Left lobe of liver (tissue), 2 donors: ENCODE measurements around the gene BST1. TPM values are rescaled to one million over a fixed set of nuclear protein-coding genes. Genes with fewer than 3 reads are reported as not detected.
A peak's percentile ranks its signal among the peaks of the same experiment; 100 is the strongest.
"Not testable (repeated sequence)": the region's sequence is repeated elsewhere in the genome, so short reads cannot be mapped to it uniquely, and the experiment has no call there.

Source experiments
- ATAC-seq: fragments of 200-7000 bp; cut with Tn5 transposase; one replicate; pipeline ENCODE4 v1.9.1; 2020; ENCODE audit warnings: mild to moderate bottlenecking, moderate library complexity
- DNase-seq: peaks from one replicate; pipeline ENCODE4 v3.0.0-alpha.2; 2020; ENCODE audit warnings: low spot score
- total RNA-seq: library from RNA; stranded (reverse); gene quantifications from one replicate; pipeline ENCODE4 v1.2.1, GENCODE V29; 2021
- donor health status: DM: no; HTN: no; CAD: no; lungs with moderate emphysema.
- donor health status: DM: no; HTN: yes; CAD: no.

BST1 gene
- total RNA-seq, 1 donor from 2014 or later: 3.7 TPM

DNA sequence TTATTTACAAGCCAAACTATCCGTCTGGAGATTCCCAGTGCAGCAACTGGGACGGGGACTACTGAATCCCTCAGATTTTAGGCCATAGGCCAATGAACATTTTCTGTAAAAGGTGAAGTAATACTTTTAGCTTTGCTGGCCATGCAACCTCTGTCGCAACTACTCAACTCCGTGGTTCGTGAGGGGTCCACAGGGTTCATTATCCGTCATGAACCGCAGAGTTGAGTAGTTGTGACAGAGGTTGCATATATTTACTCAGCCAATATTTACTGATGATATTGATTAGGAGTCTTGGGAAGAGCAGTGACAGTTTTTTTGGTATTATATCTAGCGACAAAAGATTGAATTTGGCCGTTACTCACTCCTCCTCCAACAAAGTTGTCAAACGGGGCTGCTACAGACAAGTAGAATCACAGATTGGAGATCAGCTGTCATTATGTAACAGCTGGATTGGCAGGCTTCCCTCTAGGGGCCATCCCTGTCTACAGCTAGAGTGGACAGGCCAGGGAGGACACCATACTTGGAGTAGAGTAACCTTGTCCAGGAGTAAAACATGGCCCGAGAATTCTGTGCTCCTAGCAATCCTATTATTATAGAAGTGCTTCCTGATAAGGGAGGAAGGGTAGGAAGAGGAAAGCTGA, 38.0 kb downstream of the BST1 start:
- peak; percentile 88 for ATAC-seq
- peak; percentile 87 for DNase-seq

DNA sequence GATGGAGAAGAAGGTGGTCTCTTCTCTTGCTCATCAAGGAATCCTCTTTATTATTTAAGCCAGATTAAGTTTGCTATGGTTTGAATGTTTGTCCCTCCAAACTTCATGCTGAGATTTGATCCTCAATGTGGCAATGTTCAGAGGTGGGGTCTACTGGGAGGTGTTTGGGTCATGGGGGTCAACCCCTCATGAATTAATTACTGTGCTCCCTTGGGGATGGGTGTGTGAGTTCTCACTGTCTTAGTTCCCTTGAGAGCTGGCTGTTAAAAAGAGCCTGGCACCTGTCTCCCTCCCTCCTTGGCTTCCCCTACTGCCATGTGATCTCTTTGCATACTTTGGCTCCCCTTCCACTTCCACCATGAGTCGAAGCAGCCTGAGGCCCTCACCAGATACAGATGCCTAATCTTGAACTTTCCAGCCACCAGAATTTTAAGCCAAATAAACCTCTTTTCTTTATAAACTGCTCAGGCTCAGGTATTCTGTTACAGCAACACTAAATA, 39.3 kb downstream of the BST1 start:
- DNase-seq: no peak
- no peak for ATAC-seq

DNA sequence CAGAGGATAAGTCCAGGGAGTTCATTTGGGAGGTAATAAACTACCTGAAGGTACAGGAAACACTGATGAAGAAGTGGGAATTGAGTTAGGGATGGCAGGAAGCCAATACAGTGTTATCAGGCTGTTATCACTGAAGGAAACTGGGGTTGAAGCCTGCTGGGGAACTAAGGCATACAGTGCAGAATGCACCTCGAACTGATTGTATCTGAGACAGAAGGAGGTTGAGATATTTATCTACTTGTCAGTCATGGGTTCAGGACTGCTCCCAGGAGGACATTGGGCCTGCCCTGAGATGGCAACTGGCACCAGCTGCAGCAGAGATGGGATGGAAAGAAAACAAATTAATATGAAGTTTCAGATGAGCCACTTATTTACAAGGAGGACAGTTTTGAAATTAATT, 39.8 kb downstream of the BST1 start:
- no peak for ATAC-seq
- DNase-seq: no peak

GRCh38 chr4:15744016-15744545, 41.2 kb downstream of the BST1 start:
- no peak for ATAC-seq

GRCh38 chr4:15746110-15746509, 43.2 kb downstream of the BST1 start:
- ATAC-seq: no peak

More at GRCh38 chr4:15744016-15744545, 41.2 kb downstream of the BST1 start:
- no peak for DNase-seq

DNA sequence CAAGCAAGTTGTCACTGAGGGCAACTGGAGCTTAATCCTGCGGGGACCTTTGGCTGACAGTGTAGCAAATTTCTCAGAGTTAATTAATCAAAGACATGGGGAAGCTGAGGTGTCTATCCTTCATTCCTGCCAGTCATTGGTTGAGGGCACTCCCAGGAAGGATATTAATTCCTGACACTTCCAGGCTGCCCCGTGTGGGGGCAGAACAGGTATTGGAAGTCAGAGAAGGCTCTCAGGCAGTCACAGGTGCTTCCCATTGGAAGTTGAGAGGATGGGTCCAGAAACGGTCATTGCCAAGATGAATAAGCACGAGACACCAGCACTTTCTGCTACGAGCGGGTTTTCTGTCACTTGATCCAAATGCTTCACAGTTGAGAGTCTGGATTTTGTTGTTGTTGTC, 46.1 kb downstream of the BST1 start:
- ATAC-seq: no peak

More at GRCh38 chr4:15746110-15746509, 43.2 kb downstream of the BST1 start:
- no peak for DNase-seq

GRCh38 chr4:15751153-15751552, 48.3 kb downstream of the BST1 start:
- DNase-seq (no peak), ATAC-seq (no peak)

More for the DNA sequence above, 46.1 kb downstream of the BST1 start:
- DNase-seq: no peak

DNA sequence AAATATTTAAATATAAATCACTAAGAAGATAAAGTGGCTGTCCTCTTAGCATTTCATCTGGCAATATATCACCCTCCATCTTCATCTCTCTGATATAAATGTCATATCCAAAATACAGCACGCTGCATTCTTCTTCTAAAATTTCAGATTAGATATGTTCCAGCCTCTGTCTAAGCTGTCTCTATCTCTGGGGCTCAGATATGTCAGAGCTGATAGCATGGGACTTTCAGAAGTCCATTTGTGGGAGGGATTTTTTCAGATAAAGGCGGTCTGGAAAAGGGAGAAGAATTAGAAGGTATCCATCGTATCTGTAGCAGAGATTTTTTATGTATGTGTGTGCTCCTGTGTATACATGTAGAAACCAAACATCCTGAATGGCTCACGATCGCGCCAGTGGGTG, 50.2 kb downstream of the BST1 start:
- DNase-seq: no peak
- no peak for ATAC-seq

- DNase-seq (peak; percentile 52), ATAC-seq (peak; percentile 87)
Measured at GRCh38 chr4:15753786-15754185, 50.9 kb downstream of the BST1 start.

GRCh38 chr4:15754323-15754722, 51.5 kb downstream of the BST1 start:
- ATAC-seq (peak; percentile 42), DNase-seq (no peak)

GRCh38 chr4:15755321-15756155, 52.7 kb downstream of the BST1 start:
- no peak for DNase-seq
- ATAC-seq: no peak

DNA sequence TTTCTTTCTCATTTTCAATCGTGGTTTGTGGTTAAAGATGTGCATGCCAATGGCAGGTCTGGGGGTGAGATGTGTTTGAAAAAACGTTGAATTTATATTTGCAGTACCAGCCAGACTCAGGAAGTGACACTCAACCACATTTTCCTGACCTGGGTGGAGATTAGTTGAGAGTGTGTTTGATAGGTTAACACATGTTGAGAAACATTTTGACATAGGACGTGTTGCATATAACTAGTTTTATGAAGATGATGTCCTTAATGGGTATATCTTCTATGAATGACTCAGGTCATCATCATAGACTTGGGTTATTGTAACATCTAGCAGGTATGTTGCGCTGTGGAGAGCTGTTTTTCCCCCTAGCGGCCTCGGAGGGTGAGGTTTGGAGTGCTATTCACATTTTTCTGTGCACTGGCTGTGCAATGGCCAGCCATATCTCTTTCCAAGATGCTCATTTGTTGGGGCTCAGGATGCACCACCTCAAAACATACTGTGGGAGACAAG, 53.5 kb downstream of the BST1 start:
- ATAC-seq (no peak), DNase-seq (no peak)

DNA sequence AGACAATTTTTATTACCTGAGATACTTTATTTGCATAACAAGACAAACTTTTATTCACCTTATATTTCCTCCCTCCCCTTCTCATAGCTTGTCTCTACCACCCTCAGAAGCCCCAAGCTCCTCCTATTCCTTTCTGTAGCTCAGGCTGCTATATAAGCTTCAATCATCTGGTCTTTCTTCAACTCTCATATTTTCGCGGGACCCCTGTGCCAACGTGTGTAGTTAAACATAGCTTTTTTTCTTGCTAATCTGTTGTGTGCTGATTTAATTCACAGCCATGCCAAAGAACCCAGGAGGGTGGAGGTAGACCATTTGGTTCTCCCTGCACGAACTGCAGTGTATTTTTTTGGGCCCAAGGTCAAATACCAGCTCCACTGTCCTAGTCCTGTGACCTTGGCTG, 54.2 kb downstream of the BST1 start:
- DNase-seq (no peak), ATAC-seq (no peak)

GRCh38 chr4:15758294-15758693, 55.4 kb downstream of the BST1 start:
- ATAC-seq: no peak
- no peak for DNase-seq

- not testable (repeated sequence) for DNase-seq, ATAC-seq
Measured at GRCh38 chr4:15762460-15762859, 59.6 kb downstream of the BST1 start.

- ATAC-seq (no peak), DNase-seq (no peak)
Measured at GRCh38 chr4:15765391-15765790, 62.5 kb downstream of the BST1 start.

- no peak for DNase-seq
- ATAC-seq: no peak
Measured at GRCh38 chr4:15765910-15766697, 63.2 kb downstream of the BST1 start.

- ATAC-seq: no peak
Measured at GRCh38 chr4:15766821-15767220, 64.0 kb downstream of the BST1 start.

GRCh38 chr4:15769202-15769601, 66.3 kb downstream of the BST1 start:
- DNase-seq (no peak), ATAC-seq (no peak)

More at GRCh38 chr4:15766821-15767220, 64.0 kb downstream of the BST1 start:
- DNase-seq: no peak

DNA sequence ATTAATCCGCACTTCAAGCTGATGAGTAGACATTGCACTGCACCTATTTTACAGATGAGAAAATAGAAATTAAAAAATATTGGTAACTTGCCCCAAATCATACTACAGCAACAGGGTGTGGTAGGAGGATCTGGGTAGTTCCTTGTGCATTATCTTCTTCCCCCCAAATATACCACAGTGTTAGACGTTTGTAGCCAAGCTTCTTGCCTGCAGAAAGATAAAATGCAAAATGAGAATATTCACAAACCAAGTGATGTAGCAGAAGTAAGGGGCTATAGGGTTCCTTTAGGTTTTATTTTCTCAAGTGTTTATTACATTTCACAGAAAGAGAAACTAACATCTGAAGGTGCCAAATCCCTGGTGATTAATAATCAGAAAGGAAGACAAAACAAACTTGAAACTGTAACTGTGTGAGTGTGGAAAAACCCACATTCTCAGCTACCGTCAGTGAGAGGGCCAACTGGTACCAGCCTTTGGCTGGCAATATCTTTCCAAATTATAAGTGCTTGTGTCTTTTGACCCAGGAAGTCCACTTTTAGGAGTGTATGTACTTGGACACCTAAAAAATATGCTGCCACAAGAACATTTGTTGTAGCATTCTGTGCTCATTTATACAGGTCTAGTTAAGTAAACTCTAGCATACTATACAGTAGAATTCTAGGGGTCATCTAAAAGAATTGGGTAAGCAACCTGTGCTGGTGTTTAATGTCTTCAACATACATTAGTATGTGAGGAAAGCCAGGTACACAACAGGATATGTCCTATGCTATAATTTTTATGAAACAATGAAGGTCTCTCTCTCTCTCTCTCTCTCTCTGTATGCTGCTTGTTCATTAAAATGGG, 68.6 kb downstream of the BST1 start:
- ATAC-seq: no peak
- DNase-seq: no peak
